ENCODE results near the gene MBOAT1.

GRCh38 chr6:20208687-20209378 is 3.4 kb downstream of the MBOAT1 start:
- no peak for TF ChIP-seq POLR2A (IDR thresholded peaks at IDR 0.05)
- no peak for TF ChIP-seq CTCF (IDR thresholded peaks at IDR 0.05)
